Activated CD8-positive, alpha-beta T cell treated with anti-CD3 and anti-CD28 coated beads, Interleukin-2, amount 10 ng/mL, durations not matched to agents 7 days and 5 days (primary cell): ENCODE data around the gene FAM8A1. TPM values are rescaled to one million over a fixed set of nuclear protein-coding genes. Genes with fewer than 3 reads are reported as not detected.

Experiments
- total RNA-seq, 2 experiments: library from RNA; stranded (reverse); gene quantifications; one replicate each; pipeline ENCODE4 v1.2.3, GENCODE V29; 2021

FAM8A1 gene
- total RNA-seq, 2 experiments from 2014 or later: 6.2 TPM

Other genes with a start within 250 kb of the FAM8A1 start
- gene CAP2, start 206.7 kb upstream of the FAM8A1 start, total RNA-seq: not detected
- 10 to 100 TPM; 72.2 to 73.6 TPM for gene NUP153, start 106.6 kb downstream of the FAM8A1 start, total RNA-seq